ENCODE results near the gene YEATS2. TPM values are rescaled to one million over a fixed set of nuclear protein-coding genes. Genes with fewer than 3 reads are reported as not detected.

Gene YEATS2
- polyA plus RNA-seq, 2 of the 4 experiments (the other 2 are of a cell fraction), result 11.2 to 15.3 TPM

DNA sequence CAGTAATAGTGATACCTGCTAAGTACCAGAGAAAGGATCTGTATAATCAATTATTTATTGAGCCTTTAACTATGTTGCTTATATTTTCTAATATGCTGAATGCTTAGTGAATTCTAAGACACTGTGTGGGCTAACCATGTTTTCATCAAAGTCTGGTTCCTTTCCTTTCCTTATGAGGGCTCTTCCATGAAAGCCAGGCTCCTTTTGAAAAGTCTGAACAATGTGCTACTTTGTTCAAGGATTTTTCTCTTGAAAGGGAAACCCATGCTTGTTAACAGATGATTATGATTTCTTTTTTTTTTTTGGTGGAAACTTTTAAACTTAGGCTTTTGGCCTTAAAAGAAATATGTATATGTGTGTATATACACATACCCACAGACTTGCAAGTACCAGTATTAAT is 17.0 kb downstream of the YEATS2 start (continued):
- no peak for TF ChIP-seq BHLHE40 (IDR thresholded peaks at IDR 0.05; ENCODE audit: low read depth, low read length)

DNA sequence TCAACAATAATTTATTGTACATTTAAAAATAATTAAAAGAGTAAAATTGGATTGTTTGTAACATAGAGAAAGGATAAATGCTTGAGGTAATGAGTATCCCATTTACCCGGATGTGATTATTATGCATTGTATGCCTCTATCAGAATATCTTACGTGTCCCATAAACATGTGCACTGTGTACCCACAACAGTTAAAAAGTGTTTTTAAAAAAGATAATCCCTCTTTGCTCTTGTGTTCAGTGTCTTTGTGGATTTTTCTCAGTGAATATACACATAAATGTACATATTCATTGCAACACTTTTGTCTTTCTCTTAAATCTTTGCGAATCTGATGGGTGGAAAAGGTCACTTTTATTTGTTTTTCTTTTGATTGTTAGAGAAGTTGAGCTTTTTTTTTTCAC is 20.4 kb downstream of the YEATS2 start:
- CTCF ChIA-PET, result no interaction called here
- Histone ChIP-seq H3K27ac (no peak overlapping the region), H3K4me1 (peaks cover 5% of the 10 kb centered on the region; the same call in 1 of the 3 replicates), H3K9me3 (no peaks in the 10 kb centered on the region), H3K4me2 (no peak overlapping the region), H3K4me3 (no peak overlapping the region)
- 65% methylated on average over 3 of the region's 3 CpGs for WGBS (ENCODE audit: missing lambda C conversion rate)
- TF ChIP-seq, protein P1, sequence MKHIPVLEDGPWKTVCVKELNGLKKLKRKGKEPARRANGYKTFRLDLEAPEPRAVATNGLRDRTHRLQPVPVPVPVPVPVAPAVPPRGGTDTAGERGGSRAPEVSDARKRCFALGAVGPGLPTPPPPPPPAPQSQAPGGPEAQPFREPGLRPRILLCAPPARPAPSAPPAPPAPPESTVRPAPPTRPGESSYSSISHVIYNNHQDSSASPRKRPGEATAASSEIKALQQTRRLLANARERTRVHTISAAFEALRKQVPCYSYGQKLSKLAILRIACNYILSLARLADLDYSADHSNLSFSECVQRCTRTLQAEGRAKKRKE (CRISPR knock-in tag; IDR thresholded peaks at IDR 0.05; ENCODE audit: low read depth), result no peak
- no peak for TF ChIP-seq NR3C1 (IDR thresholded peaks at IDR 0.05)
- no peak for TF ChIP-seq TP53 (CRISPR knock-in tag; IDR thresholded peaks at IDR 0.05)
- TF ChIP-seq GATA3 (IDR thresholded peaks at IDR 0.05; ENCODE audit: borderline replicate concordance), result no peak
- TF ChIP-seq MAFK (IDR thresholded peaks at IDR 0.05; ENCODE audit: partially characterized antibody), result no peak
- TF ChIP-seq, protein P2, sequence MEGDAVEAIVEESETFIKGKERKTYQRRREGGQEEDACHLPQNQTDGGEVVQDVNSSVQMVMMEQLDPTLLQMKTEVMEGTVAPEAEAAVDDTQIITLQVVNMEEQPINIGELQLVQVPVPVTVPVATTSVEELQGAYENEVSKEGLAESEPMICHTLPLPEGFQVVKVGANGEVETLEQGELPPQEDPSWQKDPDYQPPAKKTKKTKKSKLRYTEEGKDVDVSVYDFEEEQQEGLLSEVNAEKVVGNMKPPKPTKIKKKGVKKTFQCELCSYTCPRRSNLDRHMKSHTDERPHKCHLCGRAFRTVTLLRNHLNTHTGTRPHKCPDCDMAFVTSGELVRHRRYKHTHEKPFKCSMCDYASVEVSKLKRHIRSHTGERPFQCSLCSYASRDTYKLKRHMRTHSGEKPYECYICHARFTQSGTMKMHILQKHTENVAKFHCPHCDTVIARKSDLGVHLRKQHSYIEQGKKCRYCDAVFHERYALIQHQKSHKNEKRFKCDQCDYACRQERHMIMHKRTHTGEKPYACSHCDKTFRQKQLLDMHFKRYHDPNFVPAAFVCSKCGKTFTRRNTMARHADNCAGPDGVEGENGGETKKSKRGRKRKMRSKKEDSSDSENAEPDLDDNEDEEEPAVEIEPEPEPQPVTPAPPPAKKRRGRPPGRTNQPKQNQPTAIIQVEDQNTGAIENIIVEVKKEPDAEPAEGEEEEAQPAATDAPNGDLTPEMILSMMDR (IDR thresholded peaks at IDR 0.05), result no peak
- TF ChIP-seq RNF2 (IDR thresholded peaks at IDR 0.05; ENCODE audit: borderline replicate concordance, low read depth), result no peak
- TF ChIP-seq CHD2 (IDR thresholded peaks at IDR 0.05; ENCODE audit: low read length, partially characterized antibody), result no peak
- TF ChIP-seq, protein P3, sequence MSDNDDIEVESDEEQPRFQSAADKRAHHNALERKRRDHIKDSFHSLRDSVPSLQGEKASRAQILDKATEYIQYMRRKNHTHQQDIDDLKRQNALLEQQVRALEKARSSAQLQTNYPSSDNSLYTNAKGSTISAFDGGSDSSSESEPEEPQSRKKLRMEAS (IDR thresholded peaks at IDR 0.05), result no peak
- no peak for TF ChIP-seq POLR2A (IDR thresholded peaks at IDR 0.05; ENCODE audit: low read length)
- no peak for TF ChIP-seq JUNB (IDR thresholded peaks at IDR 0.05)
- POLR2A ChIA-PET, result no interaction called here
- no peak for FAIRE-seq
- DNase-seq (ENCODE audit: low read depth in 1 of 2, low spot score in 1 of 2), result no peak
- no peak for ATAC-seq

DNA sequence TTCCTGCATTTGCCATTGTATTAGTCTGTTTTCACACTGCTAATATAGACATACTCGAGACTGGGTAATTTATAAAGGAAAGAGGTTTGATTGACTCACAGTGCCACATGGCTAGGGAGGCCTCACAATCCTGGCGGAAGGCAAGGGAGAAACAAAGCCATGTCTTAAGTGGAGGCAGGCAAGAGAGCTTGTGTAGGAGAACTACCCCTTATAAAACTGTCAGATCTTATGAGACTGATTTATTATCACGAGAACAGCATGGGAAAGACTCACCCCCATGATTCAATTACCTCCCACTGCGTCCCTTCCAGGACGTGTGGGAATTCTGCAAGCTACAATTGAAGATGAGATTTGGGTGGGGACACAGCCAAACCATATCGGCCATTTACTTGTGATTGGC is 27.8 kb downstream of the YEATS2 start:
- Histone ChIP-seq H3K4me3 (no peak overlapping the region), H3K4me1 (no peaks in the 10 kb centered on the region), H3K4me2 (no peak overlapping the region), H3K27ac (no peak overlapping the region), H3K9me3 (no peaks in the 10 kb centered on the region)
- POLR2A ChIA-PET, result no interaction called here
- DNase-seq (ENCODE audit: low read depth in 1 of 2, low spot score in 1 of 2), result no peak
- TF ChIP-seq, protein P4, sequence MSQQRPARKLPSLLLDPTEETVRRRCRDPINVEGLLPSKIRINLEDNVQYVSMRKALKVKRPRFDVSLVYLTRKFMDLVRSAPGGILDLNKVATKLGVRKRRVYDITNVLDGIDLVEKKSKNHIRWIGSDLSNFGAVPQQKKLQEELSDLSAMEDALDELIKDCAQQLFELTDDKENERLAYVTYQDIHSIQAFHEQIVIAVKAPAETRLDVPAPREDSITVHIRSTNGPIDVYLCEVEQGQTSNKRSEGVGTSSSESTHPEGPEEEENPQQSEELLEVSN (IDR thresholded peaks at IDR 0.05; ENCODE audit: borderline replicate concordance, low read depth), result no peak
- no peak for TF ChIP-seq ESRRA (IDR thresholded peaks at IDR 0.05; ENCODE audit: borderline replicate concordance, low read length)
- no peak for TF ChIP-seq FOSB (CRISPR knock-in tag; IDR thresholded peaks at IDR 0.05)
- TF ChIP-seq, protein P1 (CRISPR knock-in tag; IDR thresholded peaks at IDR 0.05; ENCODE audit: low read depth), result no peak
- no peak for TF ChIP-seq HOXB5 (CRISPR knock-in tag; IDR thresholded peaks at IDR 0.05)
- no peak for TF ChIP-seq EHMT2 (IDR thresholded peaks at IDR 0.05; ENCODE audit: low read depth)
- no peak for TF ChIP-seq SMC3 (IDR thresholded peaks at IDR 0.05)
- TF ChIP-seq POLR2AphosphoS2 (conservative IDR thresholded peaks at IDR 0.05; ENCODE audit: low read length), result no peak
- TF ChIP-seq HOXB13 (CRISPR knock-in tag; IDR thresholded peaks at IDR 0.05; ENCODE audit: low read depth), result no peak
- no peak for TF ChIP-seq ZSCAN20 (CRISPR knock-in tag; IDR thresholded peaks at IDR 0.05)
- TF ChIP-seq, protein P2 (IDR thresholded peaks at IDR 0.05), result no peak
- TF ChIP-seq PHF8 (IDR thresholded peaks at IDR 0.05; ENCODE audit: borderline replicate concordance, low read depth), result no peak
- no peak for TF ChIP-seq CBX2 (IDR thresholded peaks at IDR 0.05; ENCODE audit: borderline replicate concordance, low read depth)
- TF ChIP-seq, protein P5, sequence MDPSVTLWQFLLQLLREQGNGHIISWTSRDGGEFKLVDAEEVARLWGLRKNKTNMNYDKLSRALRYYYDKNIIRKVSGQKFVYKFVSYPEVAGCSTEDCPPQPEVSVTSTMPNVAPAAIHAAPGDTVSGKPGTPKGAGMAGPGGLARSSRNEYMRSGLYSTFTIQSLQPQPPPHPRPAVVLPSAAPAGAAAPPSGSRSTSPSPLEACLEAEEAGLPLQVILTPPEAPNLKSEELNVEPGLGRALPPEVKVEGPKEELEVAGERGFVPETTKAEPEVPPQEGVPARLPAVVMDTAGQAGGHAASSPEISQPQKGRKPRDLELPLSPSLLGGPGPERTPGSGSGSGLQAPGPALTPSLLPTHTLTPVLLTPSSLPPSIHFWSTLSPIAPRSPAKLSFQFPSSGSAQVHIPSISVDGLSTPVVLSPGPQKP (IDR thresholded peaks at IDR 0.05; ENCODE audit: low read depth, low read length), result no peak
- no peak for TF ChIP-seq ZC3H11A (IDR thresholded peaks at IDR 0.05)
- TF ChIP-seq BHLHE40 (IDR thresholded peaks at IDR 0.05; ENCODE audit: low read depth, low read length), result no peak
- TF ChIP-seq NPAS2 (CRISPR knock-in tag; IDR thresholded peaks at IDR 0.05; ENCODE audit: borderline replicate concordance), result no peak
- no peak for TF ChIP-seq HEYL (CRISPR knock-in tag; IDR thresholded peaks at IDR 0.05)
- TF ChIP-seq, protein P6, sequence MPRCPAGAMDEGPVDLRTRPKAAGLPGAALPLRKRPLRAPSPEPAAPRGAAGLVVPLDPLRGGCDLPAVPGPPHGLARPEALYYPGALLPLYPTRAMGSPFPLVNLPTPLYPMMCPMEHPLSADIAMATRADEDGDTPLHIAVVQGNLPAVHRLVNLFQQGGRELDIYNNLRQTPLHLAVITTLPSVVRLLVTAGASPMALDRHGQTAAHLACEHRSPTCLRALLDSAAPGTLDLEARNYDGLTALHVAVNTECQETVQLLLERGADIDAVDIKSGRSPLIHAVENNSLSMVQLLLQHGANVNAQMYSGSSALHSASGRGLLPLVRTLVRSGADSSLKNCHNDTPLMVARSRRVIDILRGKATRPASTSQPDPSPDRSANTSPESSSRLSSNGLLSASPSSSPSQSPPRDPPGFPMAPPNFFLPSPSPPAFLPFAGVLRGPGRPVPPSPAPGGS (IDR thresholded peaks at IDR 0.05), result no peak
- no peak for FAIRE-seq
- ATAC-seq, result no peak
- WGBS (ENCODE audit: missing lambda C conversion rate), result 78% methylated on average over 6 of the region's 6 CpGs
- CTCF ChIA-PET, result interaction anchor here (1.2 to 1.3 kb wide), 2 partner anchors 10 to 223 kb away, joined by 3 to 4 read pairs; no protein-coding TSS in a partner anchor
